Mucosa of gallbladder (tissue), 1 donor: Measurements from ENCODE around the gene RNF144B. TPM values are rescaled to one million over a fixed set of nuclear protein-coding genes. Genes with fewer than 3 reads are reported as not detected.
"Not testable (repeated sequence)": the region's sequence is repeated elsewhere in the genome, so short reads cannot be mapped to it uniquely, and the experiment has no call there.

Source experiments
- DNase-seq: peaks from one replicate; pipeline ENCODE4 v3.0.0-alpha.2; 2020; ENCODE audit warnings: low spot score
- total RNA-seq: library from RNA; stranded (reverse); gene quantifications from one replicate; pipeline ENCODE4 v1.2.1, GENCODE V29; 2021
- donor health status: DM: no; HTN: no; CAD: no.

The RNF144B gene
- total RNA-seq, 1 donor from 2014 or later: 33.9 TPM

DNA sequence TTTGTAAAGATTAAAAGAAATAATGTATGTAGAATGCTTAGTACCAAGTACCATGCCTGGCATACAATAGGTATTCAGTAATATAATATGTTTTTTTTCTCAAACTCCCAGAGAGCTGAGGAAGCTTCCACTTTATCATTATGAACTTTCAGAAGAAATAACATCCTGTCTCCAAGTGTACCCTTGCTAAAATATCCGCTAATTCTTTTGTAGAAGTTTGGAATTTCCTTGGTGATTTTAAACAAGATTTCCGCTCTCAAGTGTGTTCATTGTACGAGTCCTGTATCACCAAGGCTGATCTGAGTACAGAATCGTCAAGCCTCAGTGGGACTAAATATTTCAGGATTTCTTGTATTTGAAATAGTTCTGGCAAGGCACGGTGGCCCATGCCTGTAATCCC lies 16.1 kb upstream of the RNF144B start:
- no peak for DNase-seq

DNA sequence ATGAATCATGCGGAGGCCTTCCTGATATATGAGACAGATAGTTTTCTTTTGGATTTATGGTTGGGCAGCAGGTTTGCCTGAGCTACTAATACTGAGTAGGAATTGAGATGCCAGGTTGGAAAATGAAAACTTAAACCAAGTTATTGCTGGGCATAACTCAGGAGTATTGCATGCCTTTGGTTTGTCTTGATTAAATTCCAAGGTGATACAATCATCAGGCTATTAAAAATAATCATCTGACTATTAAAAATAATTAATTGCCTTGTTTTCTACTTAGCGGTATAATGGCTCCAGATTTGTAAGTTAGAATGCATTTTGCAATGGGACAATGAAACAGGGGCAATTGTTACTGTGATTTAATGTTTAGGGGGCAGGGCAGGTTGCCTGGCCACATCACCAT lies 15.5 kb upstream of the RNF144B start:
- no peak for DNase-seq

DNA sequence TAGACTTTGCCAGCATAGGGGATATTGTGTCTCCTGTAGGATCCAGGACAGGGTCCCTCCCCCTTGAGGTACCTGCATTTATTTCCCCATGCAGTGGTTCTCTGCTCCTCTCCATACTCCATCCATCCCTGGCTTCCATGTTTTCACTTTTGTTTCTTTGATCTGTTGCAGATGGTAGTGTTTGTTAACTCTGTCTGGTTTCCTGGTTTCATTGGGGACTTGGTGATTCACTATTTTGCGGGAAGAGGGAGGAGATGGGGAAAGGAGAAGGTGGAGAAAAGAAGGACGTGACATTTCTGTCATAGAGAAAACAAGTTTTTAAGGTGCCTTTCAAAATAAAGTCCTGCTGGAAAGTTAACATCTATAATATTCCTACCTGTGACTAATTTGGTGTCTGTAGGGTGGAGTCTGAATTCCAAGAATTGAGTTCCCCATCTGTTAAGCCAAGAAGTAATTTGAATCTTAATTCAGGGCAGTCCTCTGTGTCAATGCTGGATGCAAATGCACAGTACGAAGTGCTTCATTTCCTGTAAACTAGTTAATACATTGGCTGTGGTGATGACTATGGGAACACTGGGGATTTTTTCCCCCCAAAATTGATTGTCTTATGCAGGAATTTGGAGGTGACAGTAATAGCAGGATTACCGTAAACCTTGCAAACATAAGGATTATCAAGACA lies 6.9 kb upstream of the RNF144B start:
- no peak for DNase-seq

DNA sequence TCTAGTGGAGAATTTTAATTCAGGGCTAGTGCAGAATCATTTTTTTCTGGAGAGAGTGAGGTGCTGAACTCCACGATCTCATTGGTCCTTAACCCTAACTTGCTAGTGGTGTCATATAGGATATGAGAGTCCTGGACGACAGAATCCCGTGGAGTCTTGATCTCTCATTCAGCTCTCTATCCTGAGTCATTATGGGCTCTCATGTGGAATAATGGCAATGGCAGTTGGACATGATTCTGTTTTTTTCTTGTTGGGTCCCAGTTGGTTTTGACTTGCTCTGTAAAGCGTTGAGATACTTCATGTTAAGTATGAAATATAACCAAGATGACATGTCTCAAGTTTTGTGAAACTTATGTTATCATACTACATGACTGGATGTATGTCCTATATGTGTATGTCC lies 6.3 kb upstream of the RNF144B start:
- DNase-seq: no peak

DNA sequence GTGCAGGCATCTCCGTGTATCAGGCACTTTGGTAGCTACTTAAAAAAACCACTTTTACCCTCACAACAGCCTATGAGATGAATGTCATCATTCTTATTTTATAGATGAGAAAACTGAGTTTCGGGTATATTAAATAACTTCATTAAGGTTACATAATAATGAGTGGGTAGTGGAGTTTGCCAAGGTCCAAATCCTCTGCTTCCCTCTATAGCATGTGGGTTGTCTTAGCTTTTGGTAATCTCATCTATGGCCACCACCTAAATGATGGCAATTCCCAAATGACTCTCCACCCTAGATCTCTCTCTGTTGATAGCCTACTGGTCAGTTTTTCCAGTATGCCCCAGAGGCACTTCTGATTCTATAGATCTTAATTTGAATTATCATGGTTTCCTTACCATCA lies 3.7 kb upstream of the RNF144B start:
- no peak for DNase-seq

DNA sequence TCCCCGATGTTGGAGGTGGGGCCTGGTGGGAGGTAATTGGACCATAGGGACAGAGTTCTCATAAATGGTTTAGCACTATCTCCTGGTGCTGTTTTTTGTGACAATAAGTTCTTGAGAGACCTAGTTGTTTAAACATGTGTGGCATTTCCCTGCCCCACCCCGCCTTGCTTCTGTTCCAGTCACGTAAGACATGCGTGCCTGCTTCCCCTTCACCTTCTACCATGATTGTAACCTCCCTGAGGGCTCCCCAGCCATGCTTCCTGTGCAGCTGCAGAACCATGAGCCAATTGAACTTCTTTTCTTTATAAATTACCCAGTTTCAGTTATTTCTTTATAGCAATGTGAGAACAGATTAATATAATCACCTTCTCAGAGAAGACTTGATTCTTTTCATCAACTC lies 2.5 kb upstream of the RNF144B start:
- no peak for DNase-seq

DNA sequence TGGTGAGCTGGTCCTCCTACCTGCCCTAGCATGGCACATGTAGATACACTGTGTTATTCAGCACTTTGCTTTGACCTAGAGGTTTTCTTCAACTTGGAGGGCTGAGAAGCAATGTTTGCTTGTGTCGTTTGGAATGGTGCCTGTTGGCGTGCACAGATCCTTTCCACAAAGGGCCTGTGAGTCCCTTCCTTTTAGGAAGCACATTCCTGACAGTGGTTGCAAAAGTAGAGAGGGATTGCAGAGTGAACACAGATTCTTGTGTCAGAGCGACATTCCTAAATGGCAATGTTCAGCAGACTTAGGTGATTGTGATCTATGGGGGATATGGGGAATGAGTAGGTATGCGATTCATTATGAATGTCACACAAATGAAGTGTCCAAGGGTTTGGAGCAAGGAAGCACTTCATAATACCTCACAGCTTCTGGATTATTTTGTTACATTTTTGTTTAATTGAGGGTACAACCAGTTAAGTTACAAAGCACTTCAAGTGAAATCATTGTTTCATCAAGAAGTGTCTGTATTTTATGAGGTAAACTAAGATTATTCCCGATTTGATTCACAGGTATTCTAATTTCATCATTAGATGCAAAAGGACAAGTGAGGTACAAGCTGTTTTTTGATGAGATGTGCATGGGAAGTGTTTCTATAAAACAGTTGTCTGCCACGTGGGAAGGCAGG lies 713 bp upstream of the RNF144B start:
- DNase-seq: no peak

DNA sequence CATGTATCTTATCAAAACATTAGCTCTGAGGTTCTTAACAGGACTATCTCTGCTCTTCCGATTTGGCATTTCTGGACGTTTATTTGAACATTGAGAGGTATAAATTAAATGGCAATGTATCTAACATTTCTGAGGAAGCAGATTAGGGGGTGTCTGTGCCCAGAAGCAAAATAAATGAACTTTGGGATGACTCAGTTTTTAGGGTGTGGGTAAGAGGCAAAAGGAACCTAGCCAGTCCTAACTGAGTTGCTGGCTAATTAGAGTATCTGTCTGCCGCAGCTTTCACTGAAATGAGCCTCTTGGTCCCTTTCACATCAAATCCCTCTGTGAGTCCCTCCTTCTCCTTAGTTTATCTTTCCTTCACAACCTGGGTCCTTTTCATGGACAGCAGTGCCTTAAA lies 1.1 kb downstream of the RNF144B start:
- no peak for DNase-seq

DNA sequence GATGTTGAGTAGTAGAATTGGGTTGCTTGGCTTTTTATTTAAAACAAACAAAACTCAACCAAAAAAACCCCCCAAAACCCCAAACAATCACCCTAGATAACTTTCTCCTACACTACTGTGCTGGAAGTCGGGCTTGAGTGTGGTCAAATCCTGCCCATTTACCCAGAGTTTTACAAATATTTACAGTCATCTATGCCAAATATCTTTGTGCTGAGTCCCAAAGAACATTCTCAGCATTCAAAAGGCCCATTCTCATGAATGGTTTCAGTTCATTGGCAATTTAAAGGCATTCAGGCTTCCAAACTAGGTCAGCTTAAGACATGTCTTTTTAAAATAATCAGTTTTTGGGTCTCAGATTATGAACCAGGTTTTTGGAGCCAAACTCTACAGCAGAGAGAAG lies 1.8 kb downstream of the RNF144B start:
- no peak for DNase-seq

DNA sequence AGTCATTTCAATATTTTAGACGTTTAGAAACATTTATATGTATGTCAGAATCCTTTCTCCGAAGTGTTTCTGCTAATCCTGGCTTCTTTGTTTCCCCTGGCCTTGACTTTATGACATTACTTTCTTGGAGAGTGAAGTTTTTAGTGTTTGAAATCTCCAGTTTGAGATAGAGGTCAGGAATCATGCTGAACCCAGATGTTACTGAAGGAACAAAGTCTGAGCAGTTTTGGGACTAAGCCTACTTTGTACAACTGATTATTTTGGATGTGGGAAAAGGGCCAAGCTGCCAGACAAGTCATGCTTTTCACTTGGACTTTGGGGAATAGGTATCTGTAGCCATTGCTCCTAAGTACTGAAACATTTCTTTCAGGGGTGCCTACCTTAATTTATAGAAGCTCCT lies 2.3 kb downstream of the RNF144B start:
- no peak for DNase-seq

DNA sequence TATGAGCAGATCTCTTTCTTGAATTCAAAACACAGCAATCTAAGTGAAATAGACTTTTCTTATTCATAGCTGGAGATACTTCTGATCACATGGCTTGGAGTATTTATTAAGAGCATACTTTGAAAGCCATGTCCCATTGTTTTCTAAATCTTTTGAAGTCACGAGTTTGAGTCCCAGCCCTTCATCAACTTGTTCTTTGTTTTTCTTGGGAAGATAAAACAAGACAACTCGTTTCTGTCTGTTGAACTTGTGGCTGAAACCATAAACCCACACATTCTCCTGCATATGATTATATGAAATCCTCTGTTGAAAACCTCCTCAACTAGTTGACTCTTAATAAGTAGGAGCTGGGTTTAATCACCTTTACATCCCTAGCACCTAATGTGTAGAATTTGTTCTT lies 3.3 kb downstream of the RNF144B start:
- no peak for DNase-seq

DNA sequence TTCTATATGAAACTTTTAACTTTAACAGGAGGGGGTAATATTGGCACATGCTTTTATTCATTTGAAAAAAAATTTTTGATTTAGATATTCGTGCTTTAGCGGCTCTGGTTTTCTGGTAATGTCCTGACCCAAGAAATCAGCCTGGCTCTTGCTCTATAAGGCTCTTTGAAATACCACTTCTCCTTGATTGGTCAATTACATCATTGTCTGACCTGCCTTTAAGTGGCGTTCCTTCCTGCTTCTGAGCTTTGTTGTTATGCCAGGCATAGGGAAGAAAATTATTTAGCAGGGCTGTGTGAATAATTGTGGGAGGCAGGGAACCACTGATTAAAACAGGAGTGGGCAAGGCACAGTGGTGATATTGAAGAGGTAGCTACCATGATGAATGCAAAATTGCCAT lies 3.9 kb downstream of the RNF144B start:
- DNase-seq: no peak

DNA sequence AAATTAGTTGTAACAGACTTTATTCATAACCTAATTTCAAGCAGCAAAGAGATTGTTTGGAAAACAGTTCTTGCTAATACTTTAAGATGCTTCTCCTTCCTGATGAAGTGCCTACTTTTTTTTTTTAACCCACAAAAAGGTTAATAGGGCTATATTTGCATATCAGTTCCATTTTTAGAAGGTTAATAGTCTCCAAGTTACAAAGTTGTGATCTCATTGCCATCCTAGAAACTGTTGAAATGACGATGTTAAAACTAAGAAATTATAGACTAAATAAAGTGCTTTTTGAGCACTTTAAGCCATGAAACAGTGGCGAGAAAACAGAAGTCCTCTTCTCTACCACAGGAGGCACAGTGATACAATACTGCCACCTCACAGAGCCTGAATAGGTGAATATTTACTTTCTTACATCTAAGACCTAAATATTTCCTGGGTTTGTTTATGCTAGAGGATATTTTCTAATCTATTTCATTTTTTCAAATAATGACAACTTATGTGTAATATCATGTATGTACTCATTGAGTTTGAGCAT lies 5.3 kb downstream of the RNF144B start:
- DNase-seq: no peak

DNA sequence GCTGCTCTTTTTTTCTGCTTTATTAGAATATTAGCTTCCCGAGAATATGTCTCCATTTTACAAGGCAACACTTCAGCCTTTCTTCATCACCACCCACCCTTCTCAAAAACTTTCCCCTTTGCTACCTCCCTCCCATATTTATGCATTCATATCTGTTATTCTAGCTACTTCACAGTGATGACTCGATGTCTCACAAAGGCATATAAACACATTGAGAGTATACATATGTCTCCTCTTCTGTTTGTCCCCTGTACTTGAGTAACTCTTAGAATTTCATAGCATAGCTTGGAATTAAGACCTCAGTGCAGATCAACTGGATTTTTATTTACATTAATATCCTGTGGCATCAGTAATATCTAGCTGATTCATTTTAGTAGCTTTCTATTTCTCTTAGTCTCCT lies 6.5 kb downstream of the RNF144B start:
- DNase-seq: no peak

DNA sequence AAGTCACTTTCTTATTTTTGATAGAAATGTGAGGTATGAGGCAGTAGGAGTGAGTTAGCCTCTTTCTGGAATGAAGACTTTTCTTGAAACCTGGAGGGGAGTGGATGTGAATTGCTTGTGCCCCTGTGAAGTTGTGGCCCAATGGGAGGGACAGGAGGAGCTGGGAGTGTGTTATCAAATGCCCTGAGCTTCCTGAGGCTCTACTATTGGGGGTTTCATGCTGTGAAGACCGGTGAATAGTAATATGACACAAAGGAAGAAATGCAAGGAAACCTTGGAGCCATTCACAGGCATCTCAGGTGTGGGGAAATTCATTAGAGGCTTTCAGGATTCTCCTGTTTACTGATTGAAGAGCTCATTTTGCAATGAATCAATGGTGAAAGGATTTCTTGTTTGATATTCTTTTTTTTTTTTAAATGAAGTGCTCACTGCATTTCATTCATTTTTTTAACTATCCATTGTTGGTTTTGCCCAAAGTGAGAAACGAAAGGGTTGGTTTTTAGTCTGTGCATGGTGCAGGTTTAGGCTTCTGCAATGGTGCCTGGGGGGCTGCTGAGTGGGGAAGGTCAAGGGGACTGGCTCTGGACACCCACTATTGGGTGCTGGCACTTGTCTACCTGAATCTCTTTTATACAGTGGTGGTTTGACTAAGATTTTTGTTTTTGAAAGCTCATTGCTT lies 8.2 kb downstream of the RNF144B start:
- no peak for DNase-seq

DNA sequence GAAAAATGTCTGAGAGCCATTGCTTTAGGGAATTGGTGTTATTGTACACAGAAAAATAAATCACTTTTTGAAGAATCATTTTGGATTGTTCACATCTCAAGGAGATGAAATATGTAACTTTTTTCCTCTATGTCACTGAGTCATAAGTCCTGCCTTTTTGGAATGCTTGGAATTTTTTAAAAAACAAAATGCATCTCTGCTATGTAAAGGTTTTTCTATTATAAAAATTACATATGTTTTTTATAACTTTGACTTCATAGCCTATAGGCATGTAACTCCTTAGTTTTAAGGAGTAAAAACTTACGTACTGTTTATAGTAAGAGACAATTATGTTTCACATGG lies 8.7 kb downstream of the RNF144B start:
- DNase-seq: no peak

DNA sequence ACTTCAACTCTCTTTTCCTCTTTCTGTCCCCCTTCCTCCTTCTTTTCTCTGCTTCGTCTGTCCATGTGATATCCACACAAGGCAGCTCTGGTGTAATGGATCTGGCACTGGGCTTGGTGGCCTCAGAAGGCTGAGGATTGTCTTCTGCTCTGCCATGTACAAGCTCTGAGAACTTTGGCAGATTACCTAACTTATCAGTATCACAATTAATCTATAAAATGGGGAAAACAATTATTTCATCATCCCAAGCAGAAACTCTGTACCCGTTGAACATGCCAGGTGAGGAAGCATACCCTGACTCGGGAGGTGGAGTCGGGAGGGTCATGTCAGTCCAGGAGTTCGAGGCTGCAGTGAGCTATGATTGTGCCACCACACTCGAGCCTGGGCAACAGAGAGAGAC lies 10.6 kb downstream of the RNF144B start:
- DNase-seq: no peak

DNA sequence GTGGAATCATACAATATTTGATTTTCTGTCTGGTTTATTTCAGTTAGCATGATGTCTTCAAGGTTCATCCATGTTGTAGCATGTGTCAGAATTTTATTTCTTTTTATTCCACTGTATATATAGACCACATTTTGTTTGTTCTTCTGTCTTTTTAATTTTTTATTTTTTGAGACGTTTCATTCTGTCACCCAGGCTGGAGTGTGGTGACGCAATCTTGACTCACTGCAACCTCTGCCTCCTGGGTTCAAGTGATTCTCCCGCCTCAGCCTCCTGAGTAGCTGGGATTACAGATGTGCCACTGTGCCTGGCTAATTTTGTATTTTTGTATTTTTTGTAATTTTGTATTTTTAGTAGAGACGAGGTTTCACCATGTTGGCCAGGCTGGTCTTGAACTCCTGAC lies 11.1 kb downstream of the RNF144B start:
- not testable (repeated sequence) for DNase-seq

DNA sequence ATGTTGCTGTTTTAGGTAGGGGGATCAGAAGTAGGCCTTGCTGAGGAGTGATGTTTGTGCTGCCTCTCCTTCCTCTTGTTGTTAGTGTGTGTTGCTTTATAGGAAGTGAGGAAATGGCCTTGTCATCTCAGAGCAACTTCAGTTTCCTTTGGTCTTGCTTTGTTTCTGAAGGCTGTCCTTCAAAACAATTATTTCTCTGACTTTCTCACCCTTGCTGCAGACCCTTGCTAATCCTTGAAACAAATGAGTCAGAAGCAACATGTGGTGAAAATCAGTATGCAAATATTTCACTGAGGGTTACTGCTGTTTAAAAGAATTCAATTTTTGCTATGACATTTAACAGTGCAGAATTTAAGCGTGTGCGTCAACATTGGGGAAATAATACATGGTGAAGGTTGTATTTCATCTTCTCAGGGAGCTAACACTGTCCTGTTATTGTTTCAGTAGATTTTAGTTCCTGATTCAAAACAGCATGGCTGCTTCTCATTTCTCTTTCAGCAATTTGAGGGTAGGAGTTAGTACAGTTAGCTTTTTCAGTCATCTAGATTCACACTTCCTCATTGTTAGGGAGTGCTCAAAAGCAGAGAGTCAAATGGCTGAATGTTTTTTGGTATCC lies 13.8 kb downstream of the RNF144B start:
- DNase-seq: no peak

DNA sequence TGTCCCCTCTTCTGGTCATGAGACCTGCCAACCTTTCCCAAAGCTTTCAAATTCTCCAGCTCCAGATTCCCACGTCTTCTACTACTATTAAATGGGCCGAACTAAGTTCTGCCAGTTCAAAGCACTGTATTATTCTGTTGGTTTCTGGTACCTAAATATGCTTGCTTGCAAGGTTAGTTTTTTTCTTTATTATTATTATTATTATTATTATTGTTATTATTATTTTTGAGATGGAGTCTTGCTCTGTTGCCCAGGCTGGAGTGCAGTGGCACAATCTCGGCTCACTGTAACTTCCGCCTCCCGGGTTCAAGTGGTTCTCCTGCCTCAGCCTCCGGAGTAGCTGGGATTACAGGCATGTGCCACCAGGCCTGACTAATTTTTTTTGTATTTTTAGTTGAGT lies 17.8 kb downstream of the RNF144B start:
- not testable (repeated sequence) for DNase-seq

DNA sequence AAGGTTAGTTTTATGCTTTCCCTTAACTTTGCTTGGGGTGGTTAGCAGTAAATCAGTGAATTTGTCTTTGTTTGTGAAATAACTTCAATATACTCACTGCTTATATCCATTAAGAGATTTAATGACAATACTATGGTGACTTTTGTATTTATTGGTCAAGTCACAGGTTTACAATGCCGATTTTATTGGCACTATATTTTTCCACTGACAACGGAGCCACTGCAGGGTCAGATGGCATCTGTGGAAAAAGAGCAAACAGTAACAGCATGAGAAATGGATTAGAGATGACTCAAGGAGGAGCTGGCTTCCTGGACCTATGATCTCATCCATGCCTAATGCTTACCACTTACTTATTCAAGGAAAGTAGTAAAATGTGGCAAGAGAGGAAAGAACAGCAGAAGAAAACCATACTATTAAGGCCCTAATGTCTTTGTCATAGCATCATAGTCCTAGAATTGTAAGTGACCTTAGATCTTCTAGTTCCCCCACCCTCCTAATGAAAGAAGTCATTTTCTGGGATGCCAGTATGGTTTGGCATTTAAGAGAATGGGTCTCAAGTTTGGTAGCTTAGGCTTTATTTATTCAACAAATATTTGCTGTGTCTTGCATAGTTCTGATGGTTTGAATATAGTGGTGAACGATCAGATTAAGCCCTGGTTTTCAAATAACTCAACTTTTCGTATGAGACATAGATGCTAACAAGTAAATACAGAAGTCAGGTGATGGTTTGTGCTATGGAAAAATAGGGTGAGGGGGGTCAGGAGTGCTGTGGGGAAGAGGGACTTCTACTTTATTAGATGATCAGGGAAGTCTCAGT lies 18.5 kb downstream of the RNF144B start:
- DNase-seq: no peak
